GM12892 (cell line): ENCODE results near the gene TES.

ENCODE experiments used
- POLR2A ChIP-seq: IDR thresholded peaks from 2 replicates; pipeline ENCODE4 v1.6.1; 2011; ENCODE audit warnings: low read depth, low read length, control low read depth
- POLR2AphosphoS5 ChIP-seq: IDR thresholded peaks from 2 replicates; pipeline ENCODE4 v1.6.1; 2011; ENCODE audit warnings: low read depth, low read length, control low read depth
- TAF1 ChIP-seq: IDR thresholded peaks from 2 replicates; pipeline ENCODE4 v1.6.1; 2011; ENCODE audit warnings: low read depth, mild to moderate bottlenecking, control low read depth, low read length, borderline replicate concordance

DNA sequence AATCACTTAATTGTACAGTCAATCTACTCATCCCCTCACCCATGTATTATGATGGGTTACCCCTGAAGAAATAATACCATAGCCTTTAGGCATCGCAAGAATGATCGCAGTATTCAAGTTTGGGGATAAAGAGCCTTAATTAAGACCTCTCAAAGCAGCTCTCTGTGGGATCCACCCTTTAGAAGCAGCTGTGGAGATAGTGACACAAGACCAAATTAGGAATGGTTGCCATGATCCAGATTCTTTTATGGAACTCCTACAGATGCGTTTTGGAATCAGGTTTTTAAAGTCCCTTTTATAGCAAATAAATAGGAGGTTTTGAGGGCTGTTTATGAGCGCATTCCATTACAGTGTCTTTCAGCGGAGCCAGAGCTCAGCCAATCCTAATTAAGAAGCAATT is 12.2 kb downstream of the TES start:
- no peak for TF ChIP-seq POLR2A
- TF ChIP-seq TAF1, result no peak
- TF ChIP-seq POLR2AphosphoS5, result no peak
